GM12878 (cell line): ENCODE measurements around the gene ETFBKMT. TPM values are rescaled to one million over a fixed set of nuclear protein-coding genes. Genes with fewer than 3 reads are reported as not detected.

Source experiments
- ATAC-seq: fragments of 200-7000 bp; cut with Tn5 transposase; 3 replicates; pipeline ENCODE4 v1.9.1; 2020; ENCODE audit warnings: mild to moderate bottlenecking, moderate library complexity
- BruUV-seq: library from RNA; stranded (reverse); fragments of 400-500 nt; replicated peaks from 2 replicates; lab custom pipeline; 2021; lab: Mats Ljungman, UMichigan
- CTCF ChIA-PET: fragments of 300-600 bp; sonication (Branson Sonifier 250); formaldehyde crosslinking; extraction: SDS; loops from one replicate; lab custom pipeline; 2021; ENCODE audit warnings: inconsistent platforms; lab: Yijun Ruan, JAX
- POLR2A ChIA-PET: fragments of 350-600 bp; formaldehyde crosslinking; extraction: SDS; loops from one replicate; lab custom pipeline; 2021; ENCODE audit warnings: inconsistent platforms; lab: Charles Lee
- RAD21 ChIA-PET: fragments of 300-600 bp; sonication (Branson Sonifier 250); formaldehyde crosslinking; loops from one replicate; lab custom pipeline; 2023; ENCODE audit warnings: antibody characterized with exemption; ENCODE audit not compliant: unreplicated experiment; lab: Charles Lee
- SMC1A ChIA-PET: fragments of 300-600 bp; sonication (Branson Sonifier 250); formaldehyde crosslinking; loops from one replicate; lab custom pipeline; 2023; ENCODE audit not compliant: unreplicated experiment, uncharacterized antibody; lab: Charles Lee
- DNase-seq: peaks from one replicate; pipeline ENCODE4 v3.0.0-alpha.2; 2011; ENCODE audit warnings: low read depth, low spot score
- FAIRE-seq: peaks from 3 replicates; lab custom pipeline; 2011; peaks lifted over from hg19 to GRCh38; lab: Jason Lieb, UNC
- H2AFZ ChIP-seq: 2 replicates; pipeline ENCODE4 v1.6.0; 2011; ENCODE audit warnings: low read depth, low read length, control low read depth; ENCODE audit not compliant: control insufficient read depth
- H3K27ac ChIP-seq: 2 replicates; pipeline ENCODE4 v1.5.1; 2011; ENCODE audit warnings: control low read depth; ENCODE audit not compliant: control insufficient read depth, insufficient read depth
- H3K27me3 ChIP-seq, 2 experiments: replicated peaks in 1 of 2; 2 replicates each; pipeline versions ENCODE4 v1.6.0 to v1.6.1; 2011; ENCODE audit warnings: low read length in 1 of 2; ENCODE audit not compliant: control insufficient read depth in 2 of 2, insufficient read depth in 2 of 2
- H3K36me3 ChIP-seq, 2 experiments: 2 replicates each; pipeline ENCODE4 v1.5.1; 2011; ENCODE audit warnings: low read length in 1 of 2; ENCODE audit not compliant: control insufficient read depth in 2 of 2, insufficient read depth in 2 of 2
- H3K4me1 ChIP-seq: 2 replicates; pipeline ENCODE4 v1.6.1; 2011; ENCODE audit warnings: mild to moderate bottlenecking, low read length, moderate library complexity, mixed read lengths; ENCODE audit not compliant: control insufficient read depth, insufficient read depth
- H3K4me2 ChIP-seq: 2 replicates; pipeline ENCODE4 v1.6.0; 2011; ENCODE audit warnings: control low read depth; ENCODE audit not compliant: control insufficient read depth, insufficient read depth
- H3K4me3 ChIP-seq: fragments of 200-600 bp; sonication (generic); 2 replicates; pipeline ENCODE4 v1.5.1; 2016
- H3K79me2 ChIP-seq: 2 replicates; pipeline ENCODE4 v1.6.0; 2011; ENCODE audit warnings: low read length; ENCODE audit not compliant: control insufficient read depth, insufficient read depth
- H3K9ac ChIP-seq: 2 replicates; pipeline ENCODE4 v1.8.0; 2011; ENCODE audit warnings: low read length, control low read depth, mixed read lengths; ENCODE audit not compliant: control insufficient read depth, insufficient read depth
- H3K9me3 ChIP-seq: replicated peaks from 3 replicates; pipeline ENCODE4 v1.5.1; 2011; ENCODE audit warnings: mild to moderate bottlenecking, low read length; ENCODE audit not compliant: control insufficient read depth, insufficient read depth
- H4K20me1 ChIP-seq: 2 replicates; pipeline ENCODE4 v1.6.0; 2011; ENCODE audit not compliant: control insufficient read depth, insufficient read depth
- ASH2L ChIP-seq: fragments of 300-600, 200-600 bp; sonication (generic); IDR thresholded peaks from 2 replicates; pipeline ENCODE4 v1.6.1; 2017; ENCODE audit warnings: low read depth, mild to moderate bottlenecking, borderline replicate concordance
- BRCA1 ChIP-seq: IDR thresholded peaks from 2 replicates; pipeline ENCODE4 v1.6.1; 2011; ENCODE audit warnings: low read depth, low read length, improper control_type of control experiment
- CBX5 ChIP-seq: sonication (generic); IDR thresholded peaks from 2 replicates; pipeline ENCODE4 v1.6.1; 2016; ENCODE audit warnings: low read depth, moderate library complexity, mild to moderate bottlenecking, inconsistent platforms
- CEBPZ ChIP-seq: fragments of 150-350 bp; IDR thresholded peaks from 2 replicates; pipeline ENCODE4 v1.6.1; 2016; ENCODE audit warnings: low read depth, low read length
- EGR1 ChIP-seq, 2 experiments: IDR thresholded peaks; 1 replicate in 1 of 2; 2 replicates in 1 of 2; pipeline ENCODE4 v1.6.1; 2011 to 2012; ENCODE audit warnings: low read depth in 2 of 2, low read length in 2 of 2, borderline replicate concordance in 1 of 2, mild to moderate bottlenecking in 1 of 2, moderate library complexity in 1 of 2
- IKZF1 ChIP-seq: fragments of 450-650 bp; conservative IDR thresholded peaks from 2 replicates; pipeline ENCODE4 v1.6.1; 2017; ENCODE audit warnings: antibody characterized with exemption, mild to moderate bottlenecking
- IRF4 ChIP-seq: IDR thresholded peaks from 2 replicates; pipeline ENCODE4 v1.6.1; 2011; ENCODE audit warnings: low read depth, low read length
- KDM1A ChIP-seq: fragments of 200-600 bp; sonication (generic); IDR thresholded peaks from 2 replicates; pipeline ENCODE4 v1.6.1; 2016; ENCODE audit warnings: borderline replicate concordance
- MEF2A ChIP-seq: IDR thresholded peaks from 2 replicates; pipeline ENCODE4 v1.6.1; 2011; ENCODE audit warnings: low read depth, mild to moderate bottlenecking, low read length, moderate library complexity; ENCODE audit not compliant: insufficient read depth
- MTA3 ChIP-seq: IDR thresholded peaks from 2 replicates; pipeline ENCODE4 v1.6.1; 2012; ENCODE audit warnings: low read length, inconsistent platforms, borderline replicate concordance
- NR2F1 ChIP-seq: fragments of 450-650 bp; conservative IDR thresholded peaks from 2 replicates; pipeline ENCODE4 v1.6.1; 2017; ENCODE audit warnings: mild to moderate bottlenecking
- PML ChIP-seq: IDR thresholded peaks from 2 replicates; pipeline ENCODE4 v1.6.1; 2012; ENCODE audit warnings: low read length, inconsistent platforms
- RCOR1 ChIP-seq: conservative IDR thresholded peaks from 2 replicates; pipeline ENCODE4 v1.6.1; 2012; ENCODE audit warnings: low read depth, low read length, improper control_type of control experiment
- SIN3A ChIP-seq: IDR thresholded peaks from 2 replicates; pipeline ENCODE4 v1.6.1; 2012; ENCODE audit warnings: low read depth, low read length, improper control_type of control experiment
- SMARCA5 ChIP-seq: fragments of 450-650 bp; IDR thresholded peaks from 2 replicates; pipeline ENCODE4 v1.6.1; 2017; ENCODE audit warnings: mild to moderate bottlenecking
- ZNF207 ChIP-seq: fragments of 450-650 bp; IDR thresholded peaks from 2 replicates; pipeline ENCODE4 v1.6.1; 2014; ENCODE audit warnings: antibody characterized with exemption, mild to moderate bottlenecking, borderline replicate concordance
- WGBS: methylation state at CpG from one replicate; pipeline ENCODE4 v1.1.6; 2016; ENCODE audit warnings: low lambda C conversion rate; ENCODE audit not compliant: insufficient replicate concordance, insufficient coverage; ENCODE audit errors: missing lambda C conversion rate; 5-methylcytosine and 5-hydroxymethylcytosine counted together
- in situ Hi-C: fragments of 300-500 bp; cut with MboI; formaldehyde crosslinking; loops from 9 replicates; pipeline ENCODE4 v1.14.3; 2018; ENCODE audit warnings: mixed read lengths
- intact Hi-C: fragments of 100-400 bp; cut with micrococcal nuclease; formaldehyde crosslinking; loops from one replicate; pipeline ENCODE4 v1.14.2; 2022; ENCODE audit not compliant: unreplicated experiment
- polyA plus RNA-seq, 11 experiments: library from polyadenylated mRNA; depleted of rRNA in 4 of 11; unstranded in 6 of 11; stranded (reverse) in 5 of 11; fragments of >200 nt; fragmentation: Nextera tagmentation in 4 of 11; fragmentation: Illumina TruSeq in 1 of 11; extraction: Ambion mirVana in 4 of 11; extraction: Trizol in 1 of 11; gene quantifications; 1 replicate in 1 of 11; 2 replicates in 10 of 11; pipeline versions ENCODE4 v1.2.1 to v1.2.3, GENCODE V29; 2011 to 2016; ENCODE audit warnings: inconsistent platforms in 2 of 11, missing spikeins in 2 of 11, low read depth in 1 of 11
- total RNA-seq, 4 experiments: library from RNA; depleted of rRNA in 3 of 4; stranded (reverse); fragments of >200 nt in 3 of 4; fragmentation: Illumina TruSeq in 1 of 4; extraction: Trizol in 1 of 4; gene quantifications; 2 replicates each; pipeline versions ENCODE4 v1.2.1 to v1.2.3, GENCODE V29; 2013 to 2021
- TF ChIP-seq, protein P1 (sequence below), 3 experiments: IDR thresholded peaks in 2 of 3; conservative IDR thresholded peaks in 1 of 3; 2 replicates each; pipeline ENCODE4 v1.5.1; 2011; ENCODE audit warnings: low read depth in 3 of 3, low read length in 3 of 3, mild to moderate bottlenecking in 3 of 3, control low read depth in 2 of 3, moderate library complexity in 2 of 3, inconsistent platforms in 1 of 3, mixed read lengths in 1 of 3; ENCODE audit not compliant: control insufficient read depth in 2 of 3, insufficient read depth in 1 of 3; ENCODE audit errors: extremely low read depth in 1 of 3
- TF ChIP-seq, protein P2 (sequence below): fragments of 450-650 bp; IDR thresholded peaks from 2 replicates; pipeline ENCODE4 v1.6.1; 2017; ENCODE audit warnings: low read depth, mild to moderate bottlenecking, moderate library complexity

The ETFBKMT gene
- total and polyA plus RNA-seq, 10 of the 15 experiments (the other 5 are each of a cell fraction or from before 2014, with no cell fraction given), result 0.25 to 1.1 (median 0.65) TPM

DNA sequence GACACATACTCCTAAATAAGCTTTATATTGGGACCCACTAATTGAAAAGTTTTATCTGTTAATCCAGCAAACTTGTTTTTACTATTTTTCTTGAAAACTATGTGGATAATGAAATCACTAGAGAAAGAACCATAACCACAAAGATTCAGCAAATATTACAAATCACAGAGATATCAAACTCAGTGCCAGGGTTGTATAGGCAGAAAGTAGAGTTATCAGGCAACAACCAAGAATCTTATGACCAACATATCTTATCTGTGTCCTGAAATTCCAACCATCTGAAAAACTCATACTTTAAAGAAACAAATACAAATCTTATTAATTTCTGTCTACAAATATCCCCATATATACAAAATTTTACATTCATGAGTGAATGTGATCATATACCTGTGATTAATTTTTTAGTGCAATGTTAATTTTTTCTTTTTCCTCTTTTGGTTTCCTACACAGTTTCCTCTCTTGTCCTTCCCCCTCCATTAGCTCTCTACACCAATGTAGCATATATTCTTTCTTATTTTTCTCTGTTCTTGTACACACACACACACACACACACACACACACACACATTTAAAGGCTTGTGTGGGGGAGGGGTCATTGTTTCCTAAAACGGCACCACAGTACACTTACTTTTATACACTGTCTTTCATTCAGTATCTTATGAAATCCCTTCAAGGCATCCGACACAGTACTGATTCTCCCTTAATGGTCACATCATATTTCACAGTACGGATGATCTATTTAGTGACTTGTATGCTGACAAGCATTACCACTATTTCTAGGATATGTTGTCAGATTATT, 50.7 kb downstream of the ETFBKMT start:
- Histone ChIP-seq H3K36me3 (no peaks in the 10 kb centered on the region), H3K9ac (no peak overlapping the region), H3K4me3 (no peak overlapping the region), H2AFZ (no peak overlapping the region), H3K27ac (no peak overlapping the region), H3K9me3 (peaks cover 2% of the 10 kb centered on the region; the same call in 2 of the 3 replicates), H3K27me3 (no peaks in the 10 kb centered on the region), H3K79me2 (no peaks in the 10 kb centered on the region), H3K4me2 (no peak overlapping the region), H3K4me1 (peaks cover 6% of the 10 kb centered on the region), H4K20me1 (no peaks in the 10 kb centered on the region)
- intact Hi-C loops (no loop called here), in situ Hi-C loops (no loop called here)
- SMC1A ChIA-PET, result interaction anchor here (0.7 to 1.6 kb wide), 4 partner anchors 12 to 23 kb away, joined by 3 to 4 read pairs (median 4); no protein-coding TSS in a partner anchor
- POLR2A ChIA-PET, result interaction anchor here (0.6 kb wide), 1 partner anchor 40 kb away, joined by 3 read pairs; no protein-coding TSS in a partner anchor
- FAIRE-seq (no peak), ATAC-seq (no peak), DNase-seq (no peak)
- BruUV-seq, result no TSS peak
- RAD21 ChIA-PET, result no interaction called here
- TF ChIP-seq EGR1 (IDR thresholded peaks at IDR 0.05; ENCODE audit: borderline replicate concordance in 1 of 2, low read depth in 2 of 2, low read length in 2 of 2), result no peak
- TF ChIP-seq IRF4, result no peak
- TF ChIP-seq SMARCA5, result no peak
- TF ChIP-seq, protein P1, sequence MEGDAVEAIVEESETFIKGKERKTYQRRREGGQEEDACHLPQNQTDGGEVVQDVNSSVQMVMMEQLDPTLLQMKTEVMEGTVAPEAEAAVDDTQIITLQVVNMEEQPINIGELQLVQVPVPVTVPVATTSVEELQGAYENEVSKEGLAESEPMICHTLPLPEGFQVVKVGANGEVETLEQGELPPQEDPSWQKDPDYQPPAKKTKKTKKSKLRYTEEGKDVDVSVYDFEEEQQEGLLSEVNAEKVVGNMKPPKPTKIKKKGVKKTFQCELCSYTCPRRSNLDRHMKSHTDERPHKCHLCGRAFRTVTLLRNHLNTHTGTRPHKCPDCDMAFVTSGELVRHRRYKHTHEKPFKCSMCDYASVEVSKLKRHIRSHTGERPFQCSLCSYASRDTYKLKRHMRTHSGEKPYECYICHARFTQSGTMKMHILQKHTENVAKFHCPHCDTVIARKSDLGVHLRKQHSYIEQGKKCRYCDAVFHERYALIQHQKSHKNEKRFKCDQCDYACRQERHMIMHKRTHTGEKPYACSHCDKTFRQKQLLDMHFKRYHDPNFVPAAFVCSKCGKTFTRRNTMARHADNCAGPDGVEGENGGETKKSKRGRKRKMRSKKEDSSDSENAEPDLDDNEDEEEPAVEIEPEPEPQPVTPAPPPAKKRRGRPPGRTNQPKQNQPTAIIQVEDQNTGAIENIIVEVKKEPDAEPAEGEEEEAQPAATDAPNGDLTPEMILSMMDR (IDR thresholded peaks at IDR 0.05 in 2 of 3, conservative IDR thresholded peaks at IDR 0.05 in 1 of 3; ENCODE audit: control insufficient read depth in 2 of 3, extremely low read depth in 1 of 3, insufficient read depth in 1 of 3, low read depth in 3 of 3, low read length in 3 of 3), result no peak
- no peak for TF ChIP-seq RCOR1
- no peak for TF ChIP-seq ASH2L
- no peak for TF ChIP-seq NR2F1
- no peak for TF ChIP-seq IKZF1
- no peak for TF ChIP-seq BRCA1
- no peak for TF ChIP-seq ZNF207
- TF ChIP-seq KDM1A, result no peak
- TF ChIP-seq MEF2A, result no peak
- TF ChIP-seq PML, result no peak
- TF ChIP-seq, protein P2, sequence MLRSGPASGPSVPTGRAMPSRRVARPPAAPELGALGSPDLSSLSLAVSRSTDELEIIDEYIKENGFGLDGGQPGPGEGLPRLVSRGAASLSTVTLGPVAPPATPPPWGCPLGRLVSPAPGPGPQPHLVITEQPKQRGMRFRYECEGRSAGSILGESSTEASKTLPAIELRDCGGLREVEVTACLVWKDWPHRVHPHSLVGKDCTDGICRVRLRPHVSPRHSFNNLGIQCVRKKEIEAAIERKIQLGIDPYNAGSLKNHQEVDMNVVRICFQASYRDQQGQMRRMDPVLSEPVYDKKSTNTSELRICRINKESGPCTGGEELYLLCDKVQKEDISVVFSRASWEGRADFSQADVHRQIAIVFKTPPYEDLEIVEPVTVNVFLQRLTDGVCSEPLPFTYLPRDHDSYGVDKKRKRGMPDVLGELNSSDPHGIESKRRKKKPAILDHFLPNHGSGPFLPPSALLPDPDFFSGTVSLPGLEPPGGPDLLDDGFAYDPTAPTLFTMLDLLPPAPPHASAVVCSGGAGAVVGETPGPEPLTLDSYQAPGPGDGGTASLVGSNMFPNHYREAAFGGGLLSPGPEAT, result no peak
- TF ChIP-seq CEBPZ, result no peak
- no peak for TF ChIP-seq CBX5
- no peak for TF ChIP-seq SIN3A
- no peak for TF ChIP-seq MTA3
- CTCF ChIA-PET, result interaction anchor here (0.7 to 0.8 kb wide), 2 partner anchors 17 to 165 kb away, joined by 3 read pairs; no protein-coding TSS in a partner anchor
- WGBS, result 99% methylated on average over 3 of the region's 3 CpGs
